ENCODE results near the gene GP1BA. TPM values are rescaled to one million over a fixed set of nuclear protein-coding genes. Genes with fewer than 3 reads are reported as not detected.

GP1BA gene
- total and polyA plus RNA-seq, 2 experiments from 2014 or later = not detected

DNA sequence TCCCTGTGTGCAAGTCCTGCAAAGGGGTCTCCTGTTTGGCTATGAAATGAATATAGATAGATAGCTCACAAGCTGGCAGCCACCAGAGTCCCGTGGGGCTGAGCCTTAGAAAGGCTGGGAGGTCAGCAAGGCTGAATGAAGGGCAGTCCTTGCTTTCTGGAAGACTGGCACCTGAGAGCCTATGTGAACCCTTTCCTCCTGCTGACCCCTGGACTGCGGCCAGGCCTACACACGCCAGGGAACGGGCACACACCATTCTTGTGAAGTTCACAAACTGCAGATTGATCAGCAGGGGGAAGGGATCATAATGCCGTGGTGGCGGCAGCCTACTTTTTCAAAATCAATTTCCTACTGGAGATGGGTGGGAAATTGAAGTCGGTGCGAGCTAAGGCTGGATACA, 33.7 kb upstream of the GP1BA start:
- Histone ChIP-seq H3K9me3 (ENCODE audit: low read depth) (no peaks in the 10 kb centered on the region), H3K9me2 (replicated peaks; ENCODE audit: insufficient read depth) (no peaks in the 10 kb centered on the region), H2AFZ (no peak overlapping the region), H3K79me2 (no peaks in the 10 kb centered on the region), H3K4me2 (peak overlapping the region; percentile 95), H3K4me3 (no peak overlapping the region), H4K20me1 (ENCODE audit: insufficient read depth, poor library complexity, severe bottlenecking) (no peaks in the 10 kb centered on the region), H3K27ac (no peak overlapping the region), H3K4me1 (ENCODE audit: insufficient read depth) (peaks cover 6% of the 10 kb centered on the region), H3K27me3 (no peaks in the 10 kb centered on the region), H3K36me3 (replicated peaks; ENCODE audit: insufficient read depth, low read depth) (no peaks in the 10 kb centered on the region)
- no peak for DNase-seq (ENCODE audit: low spot score)
- no peak for TF ChIP-seq EZH2phosphoT487 (IDR thresholded peaks at IDR 0.05; ENCODE audit: low read depth, severe bottlenecking, unreplicated experiment)
- TF ChIP-seq, protein P1, sequence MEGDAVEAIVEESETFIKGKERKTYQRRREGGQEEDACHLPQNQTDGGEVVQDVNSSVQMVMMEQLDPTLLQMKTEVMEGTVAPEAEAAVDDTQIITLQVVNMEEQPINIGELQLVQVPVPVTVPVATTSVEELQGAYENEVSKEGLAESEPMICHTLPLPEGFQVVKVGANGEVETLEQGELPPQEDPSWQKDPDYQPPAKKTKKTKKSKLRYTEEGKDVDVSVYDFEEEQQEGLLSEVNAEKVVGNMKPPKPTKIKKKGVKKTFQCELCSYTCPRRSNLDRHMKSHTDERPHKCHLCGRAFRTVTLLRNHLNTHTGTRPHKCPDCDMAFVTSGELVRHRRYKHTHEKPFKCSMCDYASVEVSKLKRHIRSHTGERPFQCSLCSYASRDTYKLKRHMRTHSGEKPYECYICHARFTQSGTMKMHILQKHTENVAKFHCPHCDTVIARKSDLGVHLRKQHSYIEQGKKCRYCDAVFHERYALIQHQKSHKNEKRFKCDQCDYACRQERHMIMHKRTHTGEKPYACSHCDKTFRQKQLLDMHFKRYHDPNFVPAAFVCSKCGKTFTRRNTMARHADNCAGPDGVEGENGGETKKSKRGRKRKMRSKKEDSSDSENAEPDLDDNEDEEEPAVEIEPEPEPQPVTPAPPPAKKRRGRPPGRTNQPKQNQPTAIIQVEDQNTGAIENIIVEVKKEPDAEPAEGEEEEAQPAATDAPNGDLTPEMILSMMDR (IDR thresholded peaks at IDR 0.05; ENCODE audit: poor library complexity) = no peak
- TF ChIP-seq EZH2 (IDR thresholded peaks at IDR 0.05; ENCODE audit: borderline replicate concordance) = no peak
- 93% methylated on average over 8 of the region's 8 CpGs for WGBS (ENCODE audit: low lambda C conversion rate, missing lambda C conversion rate)

- Histone ChIP-seq H3K4me2 (peak overlapping the region; percentile 95), H3K9me3 (ENCODE audit: low read depth) (no peaks in the 10 kb centered on the region), H3K27me3 (no peaks in the 10 kb centered on the region), H3K79me2 (no peaks in the 10 kb centered on the region), H2AFZ (peak overlapping the region; percentile 87), H4K20me1 (ENCODE audit: insufficient read depth, poor library complexity, severe bottlenecking) (no peaks in the 10 kb centered on the region), H3K9me2 (replicated peaks; ENCODE audit: insufficient read depth) (no peaks in the 10 kb centered on the region), H3K4me3 (peak overlapping the region; percentile 70), H3K27ac (peak overlapping the region; percentile 36), H3K4me1 (ENCODE audit: insufficient read depth) (peaks cover 7% of the 10 kb centered on the region), H3K36me3 (replicated peaks; ENCODE audit: insufficient read depth, low read depth) (no peaks in the 10 kb centered on the region)
- no peak for TF ChIP-seq EZH2phosphoT487 (IDR thresholded peaks at IDR 0.05; ENCODE audit: low read depth, severe bottlenecking, unreplicated experiment)
- no peak for TF ChIP-seq EZH2 (IDR thresholded peaks at IDR 0.05; ENCODE audit: borderline replicate concordance)
- TF ChIP-seq, protein P1 (IDR thresholded peaks at IDR 0.05; ENCODE audit: poor library complexity) = no peak
- no peak for DNase-seq (ENCODE audit: low spot score)
- 52% methylated on average over 16 of the region's 34 CpGs for WGBS (ENCODE audit: low lambda C conversion rate, missing lambda C conversion rate)
These were observed 33.1 kb upstream of the GP1BA start for GRCh38 chr17:4898927-4899326.

DNA sequence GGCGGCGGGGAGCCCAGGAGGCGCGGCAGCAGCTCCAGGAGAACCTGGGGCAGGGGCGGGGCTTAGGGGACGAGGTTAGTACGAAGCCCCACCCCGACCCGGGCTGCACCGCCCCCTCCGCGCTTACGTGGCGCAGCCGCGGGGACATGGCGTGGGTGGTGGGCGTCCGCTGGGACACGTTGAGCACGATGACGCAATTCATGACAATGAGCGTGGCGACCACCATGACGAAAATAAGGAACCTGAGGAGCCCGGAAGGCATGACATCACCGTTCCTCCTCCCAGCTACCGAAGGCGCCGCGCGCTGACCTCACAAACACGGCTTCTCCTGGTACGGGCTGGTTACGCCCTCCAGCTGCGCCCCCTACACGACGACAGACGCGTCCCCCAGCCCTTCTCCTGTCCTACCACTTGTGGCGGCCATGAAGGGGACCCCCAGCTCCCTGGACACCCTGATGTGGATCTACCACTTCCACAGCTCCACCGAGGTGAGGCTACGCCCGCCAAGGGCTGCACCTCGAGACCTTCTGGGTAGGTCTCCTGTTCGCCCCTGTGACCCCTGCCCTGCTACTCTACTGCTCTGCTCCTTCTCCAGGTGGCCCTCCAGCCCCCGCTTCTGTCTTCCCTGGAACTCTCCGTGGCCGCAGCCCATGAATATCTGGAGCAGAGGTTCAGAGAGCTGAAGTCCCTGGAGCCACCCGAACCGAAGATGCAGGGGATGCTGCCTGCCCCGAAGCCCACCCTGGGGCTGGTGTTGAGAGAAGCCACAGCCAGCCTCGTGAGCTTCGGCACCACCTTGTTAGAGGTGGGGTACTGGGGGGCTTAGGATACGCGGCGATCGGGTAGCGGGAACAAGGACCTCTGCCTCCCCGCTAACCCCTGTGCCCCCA, 32.5 kb upstream of the GP1BA start, which contains the start of gene C17orf107:
Gene C17orf107, plus strand, starts transcription at position 196 of the 890 bp plus-strand sequence. Its CDS starts 227 bp downstream, at position 423.
- Histone ChIP-seq H3K27me3 (no peaks in the 10 kb centered on the region), H3K36me3 (replicated peaks; ENCODE audit: insufficient read depth, low read depth) (no peaks in the 10 kb centered on the region), H3K79me2 (no peaks in the 10 kb centered on the region), H2AFZ (peak within 1 kb of the TSS; percentile 87), H4K20me1 (ENCODE audit: insufficient read depth, poor library complexity, severe bottlenecking) (no peaks in the 10 kb centered on the region), H3K27ac (peak within 1 kb of the TSS; percentile 47), H3K9me3 (ENCODE audit: low read depth) (no peaks in the 10 kb centered on the region), H3K4me1 (ENCODE audit: insufficient read depth) (peaks cover 7% of the 10 kb centered on the region), H3K4me3 (peak within 1 kb of the TSS; percentile 70), H3K4me2 (peak within 1 kb of the TSS; percentile 95), H3K9me2 (replicated peaks; ENCODE audit: insufficient read depth) (no peaks in the 10 kb centered on the region)
- WGBS (ENCODE audit: low lambda C conversion rate, missing lambda C conversion rate) = 28% methylated on average over 40 of the region's 60 CpGs
- TF ChIP-seq EZH2 (IDR thresholded peaks at IDR 0.05; ENCODE audit: borderline replicate concordance) = no peak
- TF ChIP-seq EZH2phosphoT487 (IDR thresholded peaks at IDR 0.05; ENCODE audit: low read depth, severe bottlenecking, unreplicated experiment) = no peak
- TF ChIP-seq, protein P1 (IDR thresholded peaks at IDR 0.05; ENCODE audit: poor library complexity) = no peak
- DNase-seq (ENCODE audit: low spot score) = peak; percentile 94

Measured in hepatocyte (in vitro differentiated cells).